SK-N-SH (cell line): Measurements from ENCODE around the gene KIF18B. TPM values are rescaled to one million over a fixed set of nuclear protein-coding genes. Genes with fewer than 3 reads are reported as not detected.

Experiments used
- CTCF ChIA-PET: fragments of 300-600, 350-600 bp; formaldehyde crosslinking; extraction: SDS; loops from one replicate; lab custom pipeline; 2021; lab: Yijun Ruan, JAX
- POLR2A ChIA-PET: fragments of 350-600 bp; sonication (Branson Sonifier 250); formaldehyde crosslinking; extraction: SDS; loops from one replicate; lab custom pipeline; 2020; ENCODE audit warnings: antibody characterized with exemption, inconsistent platforms; lab: Yijun Ruan, JAX
- DNase-seq: peaks from one replicate; pipeline ENCODE4 v3.0.0; 2012
- H2AFZ ChIP-seq: fragments of 200-600 bp; sonication (generic); 2 replicates; pipeline ENCODE4 v1.8.1; 2016; ENCODE audit warnings: antibody characterized with exemption, mild to moderate bottlenecking, low read depth
- H3F3A ChIP-seq: fragments of 200-600 bp; sonication (generic); replicated peaks from 2 replicates; pipeline ENCODE3; 2016; ENCODE audit warnings: antibody characterized with exemption, mild to moderate bottlenecking; ENCODE audit not compliant: insufficient read depth
- H3K27ac ChIP-seq, 2 experiments: fragments of 200-500 bp in 1 of 2; fragments of 200-600 bp in 1 of 2; sonication (Bioruptor generic) in 1 of 2; sonication (generic), shearing (Covaris generic) in 1 of 2; 2 replicates each; pipeline versions ENCODE4 v1.5.1 to v1.6.1; 2014 to 2016; ENCODE audit warnings: low read depth in 2 of 2, inconsistent platforms in 1 of 2, low read length in 1 of 2, mild to moderate bottlenecking in 1 of 2, mixed read lengths in 1 of 2
- H3K27me3 ChIP-seq: fragments of 200-600 bp; sonication (generic), shearing (Covaris generic); 2 replicates; pipeline ENCODE4 v1.6.1; 2016; ENCODE audit warnings: mixed run types; ENCODE audit not compliant: insufficient read depth
- H3K36me3 ChIP-seq, 2 experiments: fragments of 200-500 bp in 1 of 2; fragments of 200-600 bp in 1 of 2; sonication (Bioruptor generic) in 1 of 2; sonication (generic) in 1 of 2; replicated peaks in 1 of 2; 2 replicates each; pipeline versions ENCODE3 to v1.5.1; 2014 to 2016; ENCODE audit warnings: low read length in 1 of 2, mild to moderate bottlenecking in 1 of 2; ENCODE audit not compliant: insufficient read depth in 2 of 2, control insufficient read depth in 1 of 2
- H3K4me1 ChIP-seq, 2 experiments: fragments of 200-500 bp in 1 of 2; fragments of 200-600 bp in 1 of 2; sonication (Bioruptor generic) in 1 of 2; sonication (generic), shearing (Covaris generic) in 1 of 2; 2 replicates each; pipeline versions ENCODE4 v1.5.1 to v1.6.1; 2014 to 2016; ENCODE audit warnings: low read depth in 1 of 2, low read length in 1 of 2, mixed run types in 1 of 2; ENCODE audit not compliant: insufficient read depth in 2 of 2, control insufficient read depth in 1 of 2
- H3K4me2 ChIP-seq: fragments of 200-600 bp; sonication (generic), shearing (Covaris generic); 2 replicates; pipeline ENCODE4 v1.6.1; 2017; ENCODE audit warnings: mixed run types
- H3K4me3 ChIP-seq, 2 experiments: fragments of 200-500 bp in 1 of 2; fragments of 200-600 bp in 1 of 2; sonication (Bioruptor generic) in 1 of 2; sonication (generic), shearing (Covaris generic) in 1 of 2; 2 replicates each; pipeline versions ENCODE4 v1.5.1 to v1.8.1; 2014 to 2016; ENCODE audit warnings: low read depth in 2 of 2, inconsistent platforms in 1 of 2, low read length in 1 of 2, mild to moderate bottlenecking in 1 of 2, mixed read lengths in 1 of 2, moderate library complexity in 1 of 2
- H3K79me2 ChIP-seq: fragments of 200-600 bp; sonication (generic); 2 replicates; pipeline ENCODE4 v1.8.1; 2017; ENCODE audit warnings: mild to moderate bottlenecking; ENCODE audit not compliant: insufficient read depth
- H3K9ac ChIP-seq: fragments of 200-600 bp; sonication (generic); 2 replicates; pipeline ENCODE4 v1.6.1; 2017; ENCODE audit warnings: mixed run types
- H3K9me2 ChIP-seq: fragments of 200-600 bp; sonication (generic); 2 replicates; pipeline ENCODE4 v1.6.1; 2017; ENCODE audit warnings: mixed run types
- H3K9me3 ChIP-seq: fragments of 200-600 bp; sonication (generic); 2 replicates; pipeline ENCODE4 v1.6.1; 2017; ENCODE audit warnings: mixed run types, mild to moderate bottlenecking, moderate library complexity
- H4K20me1 ChIP-seq: fragments of 200-600 bp; sonication (generic); 2 replicates; pipeline ENCODE4 v1.6.1; 2017; ENCODE audit warnings: mild to moderate bottlenecking, mixed run types; ENCODE audit not compliant: insufficient read depth
- CHD2 ChIP-seq: fragments of 150-350 bp; IDR thresholded peaks from 2 replicates; pipeline ENCODE4 v1.6.1; 2018; ENCODE audit warnings: low read length; ENCODE audit not compliant: partially characterized antibody
- ELF1 ChIP-seq: IDR thresholded peaks from 2 replicates; pipeline ENCODE4 v1.4.0; 2012
- EZH2phosphoT487 ChIP-seq: fragments of 200-600 bp; sonication (generic); IDR thresholded peaks from 2 replicates; pipeline ENCODE4 v1.6.1; 2017; ENCODE audit warnings: low read depth, mixed run types, mild to moderate bottlenecking, antibody characterized with exemption, moderate library complexity, borderline replicate concordance
- FOSL2 ChIP-seq: IDR thresholded peaks from 2 replicates; pipeline ENCODE4 v1.4.0; 2012; ENCODE audit warnings: low read depth, mild to moderate bottlenecking, moderate library complexity, borderline replicate concordance
- FOXM1 ChIP-seq: IDR thresholded peaks from 2 replicates; pipeline ENCODE4 v1.4.0; 2012; ENCODE audit warnings: low read depth, mild to moderate bottlenecking
- GATA2 ChIP-seq: sonication (generic); formaldehyde crosslinking; IDR thresholded peaks from 2 replicates; pipeline ENCODE4 v1.5.0; 2020; ENCODE audit warnings: mild to moderate bottlenecking, missing genetic modification reagents
- IRF3 ChIP-seq: fragments of 150-350 bp; IDR thresholded peaks from 2 replicates; pipeline ENCODE4 v1.6.1; 2016; ENCODE audit warnings: mild to moderate bottlenecking, low read depth, low read length
- MAX ChIP-seq: IDR thresholded peaks from 2 replicates; pipeline ENCODE4 v1.4.0; 2012; ENCODE audit warnings: low read depth
- MEF2A ChIP-seq: IDR thresholded peaks from 2 replicates; pipeline ENCODE4 v1.4.0; 2012; ENCODE audit warnings: low read depth, borderline replicate concordance
- MXI1 ChIP-seq: IDR thresholded peaks from 2 replicates; pipeline ENCODE4 v1.6.1; 2012; ENCODE audit warnings: mild to moderate bottlenecking, low read depth, low read length, improper control_type of control experiment
- NFIC ChIP-seq: IDR thresholded peaks from 2 replicates; pipeline ENCODE4 v1.4.0; 2012; ENCODE audit warnings: borderline replicate concordance
- NRF1 ChIP-seq: IDR thresholded peaks from 2 replicates; pipeline ENCODE4 v1.6.1; 2012; ENCODE audit warnings: low read depth, mild to moderate bottlenecking, low read length
- PBX3 ChIP-seq: IDR thresholded peaks from 2 replicates; pipeline ENCODE4; 2012
- POLR2AphosphoS5 ChIP-seq: IDR thresholded peaks from 2 replicates; pipeline ENCODE4 v1.6.1; 2012; ENCODE audit warnings: low read depth, low read length
- RXRA ChIP-seq: IDR thresholded peaks from 2 replicates; pipeline ENCODE4 v1.4.0; 2012; ENCODE audit warnings: low read depth, mild to moderate bottlenecking, borderline replicate concordance
- SIN3A ChIP-seq: IDR thresholded peaks from 2 replicates; pipeline ENCODE4 v1.6.1; 2012; ENCODE audit warnings: low read depth, mild to moderate bottlenecking, low read length, moderate library complexity, borderline replicate concordance
- TAF1 ChIP-seq: IDR thresholded peaks from 2 replicates; pipeline ENCODE4 v1.6.1; 2012; ENCODE audit warnings: low read depth, mild to moderate bottlenecking, low read length, moderate library complexity, borderline replicate concordance
- USF2 ChIP-seq: fragments of 150-350 bp; IDR thresholded peaks from 2 replicates; pipeline ENCODE4 v1.6.1; 2017; ENCODE audit warnings: antibody characterized with exemption, low read length, low read depth, borderline replicate concordance
- WGBS: methylation state at CpG from one replicate; pipeline ENCODE4 v1.1.6; 2017; ENCODE audit warnings: low lambda C conversion rate; 5-methylcytosine and 5-hydroxymethylcytosine counted together
- polyA plus RNA-seq, 3 experiments: library from polyadenylated mRNA; depleted of rRNA; stranded (reverse); fragments of >200 nt; gene quantifications; 2 replicates each; pipeline ENCODE4 v1.2.3, GENCODE V29; 2012

KIF18B gene
- polyA plus RNA-seq, 1 of the 3 experiments (the other 2 are of a cell fraction): 14.7 TPM

GRCh38 chr17:44992242-44992939, 44.8 kb upstream of the KIF18B start:
- TF ChIP-seq SIN3A (no peak), CHD2 (no peak), FOXM1 (no peak), RXRA (no peak), USF2 (no peak), NRF1 (no peak), ELF1 (no peak), GATA2 (CRISPR knock-in tag) (no peak), EZH2phosphoT487 (no peak), MXI1 (no peak), MAX (no peak)
- 73% methylated on average over 5 of the region's 5 CpGs for WGBS
- Histone ChIP-seq H3K9me3 (no peaks in the 10 kb centered on the region), H3K36me3 (no peaks in the 10 kb centered on the region), H3K4me1 (no peaks in the 10 kb centered on the region; a peak in 1 of 4 replicates), H3F3A (no peaks in the 10 kb centered on the region), H3K27me3 (no peaks in the 10 kb centered on the region), H3K79me2 (no peaks in the 10 kb centered on the region), H3K9ac (no peak overlapping the region), H3K27ac (no peak overlapping the region), H3K9me2 (no peaks in the 10 kb centered on the region), H2AFZ (no peak overlapping the region), H3K4me2 (no peak overlapping the region), H3K4me3 (no peak overlapping the region), H4K20me1 (no peaks in the 10 kb centered on the region)
- POLR2A ChIA-PET: no interaction called here
- DNase-seq: no peak
- CTCF ChIA-PET: interaction anchor here (0.8 to 3.5 kb wide), 5 partner anchors 11 to 72 kb away, joined by 3 to 12 read pairs (median 7); no protein-coding TSS in a partner anchor

GRCh38 chr17:44990994-44991393, 43.4 kb upstream of the KIF18B start:
- CTCF ChIA-PET: interaction anchor here (1.3 to 2.5 kb wide), 5 partner anchors 13 to 112 kb away, joined by 3 to 12 read pairs (median 4); no protein-coding TSS in a partner anchor
- no peak for TF ChIP-seq IRF3
- no peak for TF ChIP-seq FOXM1
- no peak for TF ChIP-seq POLR2AphosphoS5
- TF ChIP-seq NFIC: no peak
- no peak for TF ChIP-seq MEF2A
- TF ChIP-seq TAF1: no peak
- no peak for TF ChIP-seq PBX3
- no peak for TF ChIP-seq FOSL2
- TF ChIP-seq SIN3A: no peak
- TF ChIP-seq, all 33 proteins: peak for 0
- Histone ChIP-seq H3K27ac (no peak overlapping the region), H3K4me2 (no peak overlapping the region), H3K36me3 (no peaks in the 10 kb centered on the region), H3K9me2 (no peaks in the 10 kb centered on the region), H3K4me1 (no peaks in the 10 kb centered on the region), H3K27me3 (no peaks in the 10 kb centered on the region), H4K20me1 (no peaks in the 10 kb centered on the region), H3K9me3 (no peaks in the 10 kb centered on the region), H3K9ac (no peak overlapping the region), H2AFZ (no peak overlapping the region), H3F3A (no peaks in the 10 kb centered on the region), H3K4me3 (no peak overlapping the region), H3K79me2 (no peaks in the 10 kb centered on the region)
- WGBS: 75% methylated on average over 10 of the region's 10 CpGs
- POLR2A ChIA-PET: interaction anchor here (1.2 to 1.3 kb wide), 2 partner anchors 9 to 28 kb away, joined by 3 to 5 read pairs; no protein-coding TSS in a partner anchor
- DNase-seq: no peak
